B cell (primary cell): ENCODE measurements around the gene USO1. TPM values are rescaled to one million over a fixed set of nuclear protein-coding genes. Genes with fewer than 3 reads are reported as not detected.

Source experiments
- ATAC-seq: fragments of 200-7000 bp; cut with Tn5 transposase; one replicate; pipeline ENCODE4 v1.10.0; 2021; ENCODE audit warnings: low read depth, mild to moderate bottlenecking, moderate number of reproducible peaks, moderate library complexity
- CTCF ChIA-PET: fragments of 350-600 bp; sonication (Branson Sonifier 250); formaldehyde crosslinking; loops from one replicate; lab custom pipeline; 2021; ENCODE audit warnings: antibody characterized with exemption, inconsistent platforms; lab: Charles Lee
- POLR2A ChIA-PET: fragments of 350-600 bp; sonication (Branson Sonifier 250); formaldehyde crosslinking; loops from one replicate; lab custom pipeline; 2021; ENCODE audit warnings: antibody characterized with exemption; lab: Charles Lee
- DNase-seq: peaks from one replicate; pipeline ENCODE4 v3.0.0; 2013
- H2AFZ ChIP-seq: 2 replicates; pipeline ENCODE4 v1.6.1; 2012; ENCODE audit warnings: mild to moderate bottlenecking, low read depth, low read length; ENCODE audit not compliant: insufficient read depth, poor library complexity, severe bottlenecking
- H3K27ac ChIP-seq, 2 donors: 1 replicate in 1 of 2; 2 replicates in 1 of 2; pipeline ENCODE4 v1.5.1; 2012 to 2013; ENCODE audit warnings: low read length in 2 of 2, mild to moderate bottlenecking in 2 of 2, moderate library complexity in 1 of 2
- H3K27me3 ChIP-seq, 4 experiments: fragments of 200-600 bp in 1 of 4; sonication (generic) in 1 of 4; replicated peaks in 1 of 4; 1 replicate in 2 of 4; 2 replicates in 2 of 4; pipeline versions ENCODE4 v1.6.1 to v1.7.0; 2013 to 2016; ENCODE audit warnings: low read length in 3 of 4, mild to moderate bottlenecking in 2 of 4, mixed read lengths in 1 of 4, moderate library complexity in 1 of 4; ENCODE audit not compliant: insufficient read depth in 4 of 4, control insufficient read depth in 3 of 4; ENCODE audit errors: control extremely low read depth in 1 of 4
- H3K36me3 ChIP-seq, 2 experiments: replicated peaks in 1 of 2; 1 replicate in 1 of 2; 2 replicates in 1 of 2; pipeline versions ENCODE4 v1.6.1 to v1.7.1; 2013; ENCODE audit warnings: low read length in 1 of 2; ENCODE audit not compliant: insufficient read depth in 2 of 2, control insufficient read depth in 1 of 2; ENCODE audit errors: control extremely low read depth in 1 of 2, extremely low read depth in 1 of 2
- H3K4me1 ChIP-seq, 2 donors: fragments of 200-600 bp in 1 of 2; sonication (generic) in 1 of 2; 1 replicate in 1 of 2; 2 replicates in 1 of 2; pipeline versions ENCODE4 v1.5.1 to v1.6.1; 2013 to 2017; ENCODE audit warnings: low read length in 2 of 2; ENCODE audit not compliant: control insufficient read depth in 2 of 2, insufficient read depth in 2 of 2
- H3K4me2 ChIP-seq: replicated peaks from 2 replicates; pipeline ENCODE3; 2012; ENCODE audit warnings: mild to moderate bottlenecking, low read depth, low read length; ENCODE audit not compliant: poor library complexity, severe bottlenecking
- H3K4me3 ChIP-seq, 5 experiments: fragments of 200-600 bp in 1 of 5; sonication (generic) in 1 of 5; 1 replicate in 3 of 5; 2 replicates in 2 of 5; pipeline versions ENCODE4 v1.5.1 to v1.7.0; 2011 to 2016; ENCODE audit warnings: low read length in 4 of 5, mild to moderate bottlenecking in 4 of 5, low read depth in 2 of 5, control low read depth in 1 of 5, moderate library complexity in 1 of 5; ENCODE audit not compliant: insufficient read depth in 1 of 5; ENCODE audit errors: control extremely low read depth in 1 of 5, extremely low read depth in 1 of 5
- H3K79me2 ChIP-seq: fragments of 200-600 bp; sonication (generic); one replicate; pipeline ENCODE4 v1.6.0; 2016; ENCODE audit warnings: low read length; ENCODE audit not compliant: control insufficient read depth, insufficient read depth
- H3K9ac ChIP-seq: fragments of 200-600 bp; sonication (generic); 2 replicates; pipeline ENCODE4 v1.6.1; 2017; ENCODE audit warnings: mild to moderate bottlenecking, low read length, moderate library complexity
- H3K9me3 ChIP-seq, 3 donors: one replicate each; pipeline versions ENCODE4 v1.6.1 to v1.7.1; 2013; ENCODE audit warnings: low read length in 2 of 3; ENCODE audit not compliant: control insufficient read depth in 2 of 3, insufficient read depth in 1 of 3; ENCODE audit errors: control extremely low read depth in 1 of 3
- H4K20me1 ChIP-seq: 2 replicates; pipeline ENCODE4 v1.6.0; 2012; ENCODE audit warnings: mild to moderate bottlenecking, low read length; ENCODE audit not compliant: insufficient read depth, control insufficient read depth, poor library complexity, severe bottlenecking
- H3K27ac Mint-ChIP-seq: one replicate; pipeline ENCODE4 v1.8.0; 2021; ENCODE audit warnings: mixed read lengths
- H3K27me3 Mint-ChIP-seq: one replicate; pipeline ENCODE4 v1.8.0; 2021; ENCODE audit warnings: mixed read lengths
- H3K4me1 Mint-ChIP-seq: one replicate; pipeline ENCODE4 v1.8.0; 2021; ENCODE audit warnings: mixed read lengths
- H3K4me3 Mint-ChIP-seq: one replicate; pipeline ENCODE4 v1.8.0; 2021; ENCODE audit warnings: mixed read lengths
- H3K9me3 Mint-ChIP-seq: one replicate; pipeline ENCODE4 v1.8.0; 2022; ENCODE audit warnings: mixed read lengths; ENCODE audit not compliant: insufficient read depth
- CTCF ChIP-seq: fragments of 200-600 bp; IDR thresholded peaks from one replicate; pipeline ENCODE4 v1.8.0; 2022; ENCODE audit warnings: antibody characterized with exemption, mild to moderate bottlenecking
- EZH2 ChIP-seq: IDR thresholded peaks from 2 replicates; pipeline ENCODE4 v1.6.1; 2012; ENCODE audit warnings: borderline replicate concordance, low read depth, mild to moderate bottlenecking, moderate library complexity, low read length; ENCODE audit not compliant: insufficient read depth, poor library complexity, severe bottlenecking
- WGBS: methylation state at CpG from one replicate; pipeline ENCODE4 v1.1.5; 2013; ENCODE audit warnings: missing lambda C conversion rate; ENCODE audit not compliant: insufficient coverage; 5-methylcytosine and 5-hydroxymethylcytosine counted together
- intact Hi-C: fragments of 100-400 bp; cut with micrococcal nuclease; formaldehyde crosslinking; loops from one replicate; pipeline ENCODE4 v1.10.0; 2022
- polyA plus RNA-seq: library from polyadenylated mRNA; depleted of rRNA; stranded (reverse); fragments of >200 nt; gene quantifications from 2 replicates; pipeline ENCODE4 v1.2.3, GENCODE V29; 2012
- total RNA-seq, 2 donors: library from RNA; stranded (reverse); fragments of 120-200 nt in 1 of 2; gene quantifications; 1 replicate in 1 of 2; 2 replicates in 1 of 2; pipeline versions ENCODE4 v1.2.3 to v1.2.4, GENCODE V29; 2013 to 2022

The USO1 gene
- total and polyA plus RNA-seq, 2 donors (not counting 1 experiment from before 2014, with no cell fraction given): 12.3 to 45.0 TPM

GRCh38 chr4:75822416-75822815 lies 98.0 kb downstream of the USO1 start:
- DNase-seq (no peak), ATAC-seq (no peak)
- H3K27me3 Mint-ChIP-seq: peaks cover 5% of the 10 kb centered on the region
- H3K4me1 Mint-ChIP-seq: no peaks in the 10 kb centered on the region
- ChIA-PET CTCF (no interaction called here), POLR2A (no interaction called here)
- H3K4me2 ChIP-seq: no peak overlapping the region
- H3K9ac ChIP-seq: no peak overlapping the region
- H3K27me3 ChIP-seq: no peaks in the 10 kb centered on the region
- no peak overlapping the region for H3K4me3 Mint-ChIP-seq
- no peaks in the 10 kb centered on the region for H3K79me2 ChIP-seq
- no peaks in the 10 kb centered on the region for H4K20me1 ChIP-seq
- no peaks in the 10 kb centered on the region for H3K36me3 ChIP-seq
- no peak overlapping the region for H3K27ac Mint-ChIP-seq
- H3K27ac ChIP-seq: no peak overlapping the region
- no peak overlapping the region for H2AFZ ChIP-seq
- TF ChIP-seq CTCF (no peak), EZH2 (no peak)
- H3K4me1 ChIP-seq: no peaks in the 10 kb centered on the region
- no peaks in the 10 kb centered on the region for H3K9me3 Mint-ChIP-seq
- H3K4me3 ChIP-seq: no peak overlapping the region
- intact Hi-C loops: no loop called here
- H3K9me3 ChIP-seq: no peaks in the 10 kb centered on the region
- 90% methylated on average over 5 of the region's 5 CpGs for WGBS

- 69% methylated on average over 2 of the region's 2 CpGs for WGBS
- intact Hi-C loops: no loop called here
- H3K4me3 ChIP-seq: no peak overlapping the region
- H3K27ac Mint-ChIP-seq: no peak overlapping the region
- no peak overlapping the region for H2AFZ ChIP-seq
- H3K9me3 ChIP-seq: no peaks in the 10 kb centered on the region
- peaks cover 11% of the 10 kb centered on the region for H3K27me3 Mint-ChIP-seq
- H3K9me3 Mint-ChIP-seq: no peaks in the 10 kb centered on the region
- POLR2A ChIA-PET: no interaction called here
- H3K79me2 ChIP-seq: no peaks in the 10 kb centered on the region
- ATAC-seq: no peak
- no peaks in the 10 kb centered on the region for H3K27me3 ChIP-seq
- H3K9ac ChIP-seq: no peak overlapping the region
- no peaks in the 10 kb centered on the region for H4K20me1 ChIP-seq
- H3K27ac ChIP-seq: no peak overlapping the region
- no peaks in the 10 kb centered on the region for H3K4me1 Mint-ChIP-seq
- H3K4me2 ChIP-seq: no peak overlapping the region
- H3K4me3 Mint-ChIP-seq: no peak overlapping the region
- DNase-seq: no peak
- H3K4me1 ChIP-seq: no peaks in the 10 kb centered on the region
- CTCF ChIA-PET: interaction anchor here (1.2 kb wide), 1 partner anchor 72 kb away, joined by 3 read pairs; no protein-coding TSS in a partner anchor
- H3K36me3 ChIP-seq: no peaks in the 10 kb centered on the region
- TF ChIP-seq CTCF: no peak
- no peak for TF ChIP-seq EZH2
Measured at GRCh38 chr4:75823812-75824211, 99.4 kb downstream of the USO1 start.
